H1 (cell line): ENCODE results near the gene CFAP206. TPM values are rescaled to one million over a fixed set of nuclear protein-coding genes. Genes with fewer than 3 reads are reported as not detected.

Experiments
- CBX8 ChIP-seq: fragments of 300-800, 300-1000 bp; sonication (generic); IDR thresholded peaks from 2 replicates; pipeline ENCODE4 v1.7.1; 2016; ENCODE audit warnings: low read depth, low read length, borderline replicate concordance
- TAF7 ChIP-seq: optimal IDR thresholded peaks from 2 replicates; pipeline ENCODE3; 2011; ENCODE audit warnings: low read depth, mild to moderate bottlenecking, inconsistent platforms, low read length, moderate library complexity, borderline replicate concordance
- polyA plus RNA-seq, 7 experiments: library from polyadenylated mRNA; depleted of rRNA in 3 of 7; stranded (reverse) in 5 of 7; unstranded in 2 of 7; fragments of >200 nt in 5 of 7; fragments of 200-250 nt in 2 of 7; gene quantifications; 1 replicate in 5 of 7; 2 replicates in 1 of 7; 4 replicates in 1 of 7; pipeline versions ENCODE4 v1.2.1 to v1.2.3, GENCODE V29; 2011 to 2013; ENCODE audit warnings: missing spikeins in 2 of 7, mixed read lengths in 2 of 7
- total RNA-seq: library from RNA; stranded (reverse); fragmentation: NEBNext Ultra II Directional; extraction: Animal tissue kit (Norgen Biotek cat#: 25700); gene quantifications from 2 replicates; pipeline ENCODE4 v1.2.1, GENCODE V29; 2021
- TF ChIP-seq, protein P1 (sequence below): fragments of 300-600 bp; sonication (generic); IDR thresholded peaks from 2 replicates; pipeline ENCODE4 v1.7.1; 2012; ENCODE audit warnings: low read length, moderate library complexity, mild to moderate bottlenecking, inconsistent platforms; ENCODE audit not compliant: insufficient replicate concordance

The CFAP206 gene
- total and polyA plus RNA-seq, 2 of the 8 experiments (the other 6 are each of a cell fraction or from before 2014, with no cell fraction given): not detected

DNA sequence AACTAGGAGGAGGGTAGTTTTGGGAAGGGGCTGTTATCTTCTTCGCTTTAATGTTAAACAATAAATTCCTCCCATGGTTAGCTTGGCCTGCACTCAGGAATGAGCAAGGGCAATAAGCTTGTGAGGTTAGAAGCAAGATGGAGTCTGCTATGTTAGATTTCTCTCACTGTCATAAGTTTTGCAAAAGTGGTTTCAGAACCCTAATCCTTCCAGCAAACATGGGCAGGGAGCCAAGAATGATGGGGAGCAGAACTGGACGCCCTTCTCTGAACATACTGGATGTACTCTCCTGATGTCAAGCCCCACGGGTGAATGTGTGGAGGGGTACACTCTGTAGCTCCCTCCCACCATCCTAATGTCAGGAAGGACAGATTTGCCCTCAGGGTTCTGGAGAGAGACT lies 40.9 kb upstream of the CFAP206 start (continued):
- TF ChIP-seq, protein P1, sequence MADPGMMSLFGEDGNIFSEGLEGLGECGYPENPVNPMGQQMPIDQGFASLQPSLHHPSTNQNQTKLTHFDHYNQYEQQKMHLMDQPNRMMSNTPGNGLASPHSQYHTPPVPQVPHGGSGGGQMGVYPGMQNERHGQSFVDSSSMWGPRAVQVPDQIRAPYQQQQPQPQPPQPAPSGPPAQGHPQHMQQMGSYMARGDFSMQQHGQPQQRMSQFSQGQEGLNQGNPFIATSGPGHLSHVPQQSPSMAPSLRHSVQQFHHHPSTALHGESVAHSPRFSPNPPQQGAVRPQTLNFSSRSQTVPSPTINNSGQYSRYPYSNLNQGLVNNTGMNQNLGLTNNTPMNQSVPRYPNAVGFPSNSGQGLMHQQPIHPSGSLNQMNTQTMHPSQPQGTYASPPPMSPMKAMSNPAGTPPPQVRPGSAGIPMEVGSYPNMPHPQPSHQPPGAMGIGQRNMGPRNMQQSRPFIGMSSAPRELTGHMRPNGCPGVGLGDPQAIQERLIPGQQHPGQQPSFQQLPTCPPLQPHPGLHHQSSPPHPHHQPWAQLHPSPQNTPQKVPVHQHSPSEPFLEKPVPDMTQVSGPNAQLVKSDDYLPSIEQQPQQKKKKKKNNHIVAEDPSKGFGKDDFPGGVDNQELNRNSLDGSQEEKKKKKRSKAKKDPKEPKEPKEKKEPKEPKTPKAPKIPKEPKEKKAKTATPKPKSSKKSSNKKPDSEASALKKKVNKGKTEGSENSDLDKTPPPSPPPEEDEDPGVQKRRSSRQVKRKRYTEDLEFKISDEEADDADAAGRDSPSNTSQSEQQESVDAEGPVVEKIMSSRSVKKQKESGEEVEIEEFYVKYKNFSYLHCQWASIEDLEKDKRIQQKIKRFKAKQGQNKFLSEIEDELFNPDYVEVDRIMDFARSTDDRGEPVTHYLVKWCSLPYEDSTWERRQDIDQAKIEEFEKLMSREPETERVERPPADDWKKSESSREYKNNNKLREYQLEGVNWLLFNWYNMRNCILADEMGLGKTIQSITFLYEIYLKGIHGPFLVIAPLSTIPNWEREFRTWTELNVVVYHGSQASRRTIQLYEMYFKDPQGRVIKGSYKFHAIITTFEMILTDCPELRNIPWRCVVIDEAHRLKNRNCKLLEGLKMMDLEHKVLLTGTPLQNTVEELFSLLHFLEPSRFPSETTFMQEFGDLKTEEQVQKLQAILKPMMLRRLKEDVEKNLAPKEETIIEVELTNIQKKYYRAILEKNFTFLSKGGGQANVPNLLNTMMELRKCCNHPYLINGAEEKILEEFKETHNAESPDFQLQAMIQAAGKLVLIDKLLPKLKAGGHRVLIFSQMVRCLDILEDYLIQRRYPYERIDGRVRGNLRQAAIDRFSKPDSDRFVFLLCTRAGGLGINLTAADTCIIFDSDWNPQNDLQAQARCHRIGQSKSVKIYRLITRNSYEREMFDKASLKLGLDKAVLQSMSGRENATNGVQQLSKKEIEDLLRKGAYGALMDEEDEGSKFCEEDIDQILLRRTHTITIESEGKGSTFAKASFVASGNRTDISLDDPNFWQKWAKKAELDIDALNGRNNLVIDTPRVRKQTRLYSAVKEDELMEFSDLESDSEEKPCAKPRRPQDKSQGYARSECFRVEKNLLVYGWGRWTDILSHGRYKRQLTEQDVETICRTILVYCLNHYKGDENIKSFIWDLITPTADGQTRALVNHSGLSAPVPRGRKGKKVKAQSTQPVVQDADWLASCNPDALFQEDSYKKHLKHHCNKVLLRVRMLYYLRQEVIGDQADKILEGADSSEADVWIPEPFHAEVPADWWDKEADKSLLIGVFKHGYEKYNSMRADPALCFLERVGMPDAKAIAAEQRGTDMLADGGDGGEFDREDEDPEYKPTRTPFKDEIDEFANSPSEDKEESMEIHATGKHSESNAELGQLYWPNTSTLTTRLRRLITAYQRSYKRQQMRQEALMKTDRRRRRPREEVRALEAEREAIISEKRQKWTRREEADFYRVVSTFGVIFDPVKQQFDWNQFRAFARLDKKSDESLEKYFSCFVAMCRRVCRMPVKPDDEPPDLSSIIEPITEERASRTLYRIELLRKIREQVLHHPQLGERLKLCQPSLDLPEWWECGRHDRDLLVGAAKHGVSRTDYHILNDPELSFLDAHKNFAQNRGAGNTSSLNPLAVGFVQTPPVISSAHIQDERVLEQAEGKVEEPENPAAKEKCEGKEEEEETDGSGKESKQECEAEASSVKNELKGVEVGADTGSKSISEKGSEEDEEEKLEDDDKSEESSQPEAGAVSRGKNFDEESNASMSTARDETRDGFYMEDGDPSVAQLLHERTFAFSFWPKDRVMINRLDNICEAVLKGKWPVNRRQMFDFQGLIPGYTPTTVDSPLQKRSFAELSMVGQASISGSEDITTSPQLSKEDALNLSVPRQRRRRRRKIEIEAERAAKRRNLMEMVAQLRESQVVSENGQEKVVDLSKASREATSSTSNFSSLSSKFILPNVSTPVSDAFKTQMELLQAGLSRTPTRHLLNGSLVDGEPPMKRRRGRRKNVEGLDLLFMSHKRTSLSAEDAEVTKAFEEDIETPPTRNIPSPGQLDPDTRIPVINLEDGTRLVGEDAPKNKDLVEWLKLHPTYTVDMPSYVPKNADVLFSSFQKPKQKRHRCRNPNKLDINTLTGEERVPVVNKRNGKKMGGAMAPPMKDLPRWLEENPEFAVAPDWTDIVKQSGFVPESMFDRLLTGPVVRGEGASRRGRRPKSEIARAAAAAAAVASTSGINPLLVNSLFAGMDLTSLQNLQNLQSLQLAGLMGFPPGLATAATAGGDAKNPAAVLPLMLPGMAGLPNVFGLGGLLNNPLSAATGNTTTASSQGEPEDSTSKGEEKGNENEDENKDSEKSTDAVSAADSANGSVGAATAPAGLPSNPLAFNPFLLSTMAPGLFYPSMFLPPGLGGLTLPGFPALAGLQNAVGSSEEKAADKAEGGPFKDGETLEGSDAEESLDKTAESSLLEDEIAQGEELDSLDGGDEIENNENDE: no peak
- TF ChIP-seq TAF7 (no peak), CBX8 (no peak)
